GM12878 (cell line): ENCODE measurements around the gene TMEM109. TPM values are rescaled to one million over a fixed set of nuclear protein-coding genes. Genes with fewer than 3 reads are reported as not detected.

Source experiments
- ATAC-seq: fragments of 200-7000 bp; cut with Tn5 transposase; 3 replicates; pipeline ENCODE4 v1.9.1; 2020; ENCODE audit warnings: mild to moderate bottlenecking, moderate library complexity
- BruUV-seq: library from RNA; stranded (reverse); fragments of 400-500 nt; replicated peaks from 2 replicates; lab custom pipeline; 2021; lab: Mats Ljungman, UMichigan
- CTCF ChIA-PET: fragments of 300-600 bp; sonication (Branson Sonifier 250); formaldehyde crosslinking; extraction: SDS; loops from one replicate; lab custom pipeline; 2021; ENCODE audit warnings: inconsistent platforms; lab: Yijun Ruan, JAX
- POLR2A ChIA-PET: fragments of 350-600 bp; formaldehyde crosslinking; extraction: SDS; loops from one replicate; lab custom pipeline; 2021; ENCODE audit warnings: inconsistent platforms; lab: Charles Lee
- RAD21 ChIA-PET: fragments of 300-600 bp; sonication (Branson Sonifier 250); formaldehyde crosslinking; loops from one replicate; lab custom pipeline; 2023; ENCODE audit warnings: antibody characterized with exemption; ENCODE audit not compliant: unreplicated experiment; lab: Charles Lee
- SMC1A ChIA-PET: fragments of 300-600 bp; sonication (Branson Sonifier 250); formaldehyde crosslinking; loops from one replicate; lab custom pipeline; 2023; ENCODE audit not compliant: unreplicated experiment, uncharacterized antibody; lab: Charles Lee
- DNase-seq: peaks from one replicate; pipeline ENCODE4 v3.0.0-alpha.2; 2011; ENCODE audit warnings: low read depth, low spot score
- FAIRE-seq: peaks from 3 replicates; lab custom pipeline; 2011; peaks lifted over from hg19 to GRCh38; lab: Jason Lieb, UNC
- H2AFZ ChIP-seq: 2 replicates; pipeline ENCODE4 v1.6.0; 2011; ENCODE audit warnings: low read depth, low read length, control low read depth; ENCODE audit not compliant: control insufficient read depth
- H3K27ac ChIP-seq: 2 replicates; pipeline ENCODE4 v1.5.1; 2011; ENCODE audit warnings: control low read depth; ENCODE audit not compliant: control insufficient read depth, insufficient read depth
- H3K27me3 ChIP-seq, 2 experiments: replicated peaks in 1 of 2; 2 replicates each; pipeline versions ENCODE4 v1.6.0 to v1.6.1; 2011; ENCODE audit warnings: low read length in 1 of 2; ENCODE audit not compliant: control insufficient read depth in 2 of 2, insufficient read depth in 2 of 2
- H3K36me3 ChIP-seq, 2 experiments: 2 replicates each; pipeline ENCODE4 v1.5.1; 2011; ENCODE audit warnings: low read length in 1 of 2; ENCODE audit not compliant: control insufficient read depth in 2 of 2, insufficient read depth in 2 of 2
- H3K4me1 ChIP-seq: 2 replicates; pipeline ENCODE4 v1.6.1; 2011; ENCODE audit warnings: mild to moderate bottlenecking, low read length, moderate library complexity, mixed read lengths; ENCODE audit not compliant: control insufficient read depth, insufficient read depth
- H3K4me2 ChIP-seq: 2 replicates; pipeline ENCODE4 v1.6.0; 2011; ENCODE audit warnings: control low read depth; ENCODE audit not compliant: control insufficient read depth, insufficient read depth
- H3K4me3 ChIP-seq: fragments of 200-600 bp; sonication (generic); 2 replicates; pipeline ENCODE4 v1.5.1; 2016
- H3K79me2 ChIP-seq: 2 replicates; pipeline ENCODE4 v1.6.0; 2011; ENCODE audit warnings: low read length; ENCODE audit not compliant: control insufficient read depth, insufficient read depth
- H3K9ac ChIP-seq: 2 replicates; pipeline ENCODE4 v1.8.0; 2011; ENCODE audit warnings: low read length, control low read depth, mixed read lengths; ENCODE audit not compliant: control insufficient read depth, insufficient read depth
- H3K9me3 ChIP-seq: replicated peaks from 3 replicates; pipeline ENCODE4 v1.5.1; 2011; ENCODE audit warnings: mild to moderate bottlenecking, low read length; ENCODE audit not compliant: control insufficient read depth, insufficient read depth
- H4K20me1 ChIP-seq: 2 replicates; pipeline ENCODE4 v1.6.0; 2011; ENCODE audit not compliant: control insufficient read depth, insufficient read depth
- MEF2A ChIP-seq: IDR thresholded peaks from 2 replicates; pipeline ENCODE4 v1.6.1; 2011; ENCODE audit warnings: low read depth, mild to moderate bottlenecking, low read length, moderate library complexity; ENCODE audit not compliant: insufficient read depth
- POLR2A ChIP-seq: IDR thresholded peaks from 2 replicates; pipeline ENCODE4 v1.6.1; 2011; ENCODE audit warnings: low read depth, mild to moderate bottlenecking, low read length
- POLR2AphosphoS2 ChIP-seq: IDR thresholded peaks from 2 replicates; pipeline ENCODE4 v1.6.1; 2011; ENCODE audit warnings: low read depth, mild to moderate bottlenecking, low read length, improper control_type of control experiment, moderate library complexity
- POLR2AphosphoS5 ChIP-seq: IDR thresholded peaks from 2 replicates; pipeline ENCODE4 v1.6.1; 2011; ENCODE audit warnings: mild to moderate bottlenecking, low read length, inconsistent platforms
- SMARCA5 ChIP-seq: fragments of 450-650 bp; IDR thresholded peaks from 2 replicates; pipeline ENCODE4 v1.6.1; 2017; ENCODE audit warnings: mild to moderate bottlenecking
- WGBS: methylation state at CpG from one replicate; pipeline ENCODE4 v1.1.6; 2016; ENCODE audit warnings: low lambda C conversion rate; ENCODE audit not compliant: insufficient replicate concordance, insufficient coverage; ENCODE audit errors: missing lambda C conversion rate; 5-methylcytosine and 5-hydroxymethylcytosine counted together
- in situ Hi-C: fragments of 300-500 bp; cut with MboI; formaldehyde crosslinking; loops from 9 replicates; pipeline ENCODE4 v1.14.3; 2018; ENCODE audit warnings: mixed read lengths
- intact Hi-C: fragments of 100-400 bp; cut with micrococcal nuclease; formaldehyde crosslinking; loops from one replicate; pipeline ENCODE4 v1.14.2; 2022; ENCODE audit not compliant: unreplicated experiment
- polyA plus RNA-seq, 11 experiments: library from polyadenylated mRNA; depleted of rRNA in 4 of 11; unstranded in 6 of 11; stranded (reverse) in 5 of 11; fragments of >200 nt; fragmentation: Nextera tagmentation in 4 of 11; fragmentation: Illumina TruSeq in 1 of 11; extraction: Ambion mirVana in 4 of 11; extraction: Trizol in 1 of 11; gene quantifications; 1 replicate in 1 of 11; 2 replicates in 10 of 11; pipeline versions ENCODE4 v1.2.1 to v1.2.3, GENCODE V29; 2011 to 2016; ENCODE audit warnings: inconsistent platforms in 2 of 11, missing spikeins in 2 of 11, low read depth in 1 of 11
- total RNA-seq, 4 experiments: library from RNA; depleted of rRNA in 3 of 4; stranded (reverse); fragments of >200 nt in 3 of 4; fragmentation: Illumina TruSeq in 1 of 4; extraction: Trizol in 1 of 4; gene quantifications; 2 replicates each; pipeline versions ENCODE4 v1.2.1 to v1.2.3, GENCODE V29; 2013 to 2021
- TF ChIP-seq, protein P1 (sequence below): IDR thresholded peaks from 2 replicates; pipeline ENCODE4 v1.6.1; 2012; ENCODE audit warnings: low read length, inconsistent platforms
- TF ChIP-seq, protein P2 (sequence below): IDR thresholded peaks from 2 replicates; pipeline ENCODE4 v1.6.1; 2011; ENCODE audit warnings: borderline replicate concordance, low read depth, mild to moderate bottlenecking, moderate library complexity, low read length; ENCODE audit not compliant: insufficient read depth, poor library complexity, severe bottlenecking

TMEM109 gene
- total and polyA plus RNA-seq, 10 of the 15 experiments (the other 5 are each of a cell fraction or from before 2014, with no cell fraction given): 21.9 to 199 (median 85.2) TPM

DNA sequence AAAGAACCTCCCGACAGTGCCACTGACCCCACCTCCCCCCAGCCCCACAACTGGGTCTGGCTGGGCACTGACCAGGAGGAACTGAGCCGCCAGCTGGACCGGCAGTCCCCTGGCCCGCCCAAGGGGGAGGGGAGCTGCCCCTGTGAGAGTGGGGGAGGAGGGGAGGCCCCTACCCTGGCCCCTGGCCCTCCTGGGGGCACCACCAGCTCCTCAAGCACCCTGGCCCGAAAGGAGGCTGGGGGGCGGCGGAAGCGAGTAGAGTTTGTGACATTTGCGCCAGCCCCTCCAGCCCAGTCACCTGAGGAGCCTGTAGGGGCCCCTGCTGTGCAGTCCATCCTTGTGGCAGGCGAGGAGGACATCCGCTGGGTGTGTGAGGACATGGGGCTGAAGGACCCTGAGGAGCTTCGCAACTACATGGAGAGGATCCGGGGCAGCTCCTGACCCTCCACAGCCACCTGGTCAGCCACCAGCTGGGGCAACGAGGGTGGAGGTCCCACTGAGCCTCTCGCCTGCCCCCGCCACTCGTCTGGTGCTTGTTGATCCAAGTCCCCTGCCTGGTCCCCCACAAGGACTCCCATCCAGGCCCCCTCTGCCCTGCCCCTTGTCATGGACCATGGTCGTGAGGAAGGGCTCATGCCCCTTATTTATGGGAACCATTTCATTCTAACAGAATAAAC, 22.6 kb downstream of the TMEM109 start:
- in situ Hi-C loops: no loop called here
- no peak for FAIRE-seq
- no peaks in the 10 kb centered on the region for H4K20me1 ChIP-seq

More for the DNA sequence above, 22.6 kb downstream of the TMEM109 start:
- H3K27ac ChIP-seq: no peak overlapping the region
- WGBS: 84% methylated on average over 17 of the region's 18 CpGs
- no peak overlapping the region for H3K4me3 ChIP-seq
- ChIA-PET SMC1A (no interaction called here), CTCF (no interaction called here), RAD21 (no interaction called here), POLR2A (no interaction called here)
- H3K4me1 ChIP-seq: peaks cover 15% of the 10 kb centered on the region
- H3K79me2 ChIP-seq: no peaks in the 10 kb centered on the region
- DNase-seq: no peak
- H2AFZ ChIP-seq: no peak overlapping the region
- no peak overlapping the region for H3K4me2 ChIP-seq
- no TSS peak for BruUV-seq
- no peaks in the 10 kb centered on the region for H3K27me3 ChIP-seq
- TF ChIP-seq, protein P1, sequence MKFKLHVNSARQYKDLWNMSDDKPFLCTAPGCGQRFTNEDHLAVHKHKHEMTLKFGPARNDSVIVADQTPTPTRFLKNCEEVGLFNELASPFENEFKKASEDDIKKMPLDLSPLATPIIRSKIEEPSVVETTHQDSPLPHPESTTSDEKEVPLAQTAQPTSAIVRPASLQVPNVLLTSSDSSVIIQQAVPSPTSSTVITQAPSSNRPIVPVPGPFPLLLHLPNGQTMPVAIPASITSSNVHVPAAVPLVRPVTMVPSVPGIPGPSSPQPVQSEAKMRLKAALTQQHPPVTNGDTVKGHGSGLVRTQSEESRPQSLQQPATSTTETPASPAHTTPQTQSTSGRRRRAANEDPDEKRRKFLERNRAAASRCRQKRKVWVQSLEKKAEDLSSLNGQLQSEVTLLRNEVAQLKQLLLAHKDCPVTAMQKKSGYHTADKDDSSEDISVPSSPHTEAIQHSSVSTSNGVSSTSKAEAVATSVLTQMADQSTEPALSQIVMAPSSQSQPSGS: 0 out of 2 replicates have a peak, but pooled peaks have one; percentile 24
- TF ChIP-seq POLR2AphosphoS2 (0 out of 2 replicates have a peak, but pooled peaks have one; percentile 11), POLR2A (peak; percentile 6; the same call in 1 of the 2 replicates), SMARCA5 (no peak), POLR2AphosphoS5 (peak; percentile 19; the same call in 1 of the 2 replicates), MEF2A (no peak)
- TF ChIP-seq, protein P2, sequence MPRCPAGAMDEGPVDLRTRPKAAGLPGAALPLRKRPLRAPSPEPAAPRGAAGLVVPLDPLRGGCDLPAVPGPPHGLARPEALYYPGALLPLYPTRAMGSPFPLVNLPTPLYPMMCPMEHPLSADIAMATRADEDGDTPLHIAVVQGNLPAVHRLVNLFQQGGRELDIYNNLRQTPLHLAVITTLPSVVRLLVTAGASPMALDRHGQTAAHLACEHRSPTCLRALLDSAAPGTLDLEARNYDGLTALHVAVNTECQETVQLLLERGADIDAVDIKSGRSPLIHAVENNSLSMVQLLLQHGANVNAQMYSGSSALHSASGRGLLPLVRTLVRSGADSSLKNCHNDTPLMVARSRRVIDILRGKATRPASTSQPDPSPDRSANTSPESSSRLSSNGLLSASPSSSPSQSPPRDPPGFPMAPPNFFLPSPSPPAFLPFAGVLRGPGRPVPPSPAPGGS: peak; percentile 11
- ATAC-seq: no peak
- intact Hi-C loops: no loop called here
- H3K9me3 ChIP-seq: no peaks in the 10 kb centered on the region
- H3K36me3 ChIP-seq: peaks cover 14 to 18% of the 10 kb centered on the region in 2 experiments
- no peak overlapping the region for H3K9ac ChIP-seq
